Activated T-cell treated with anti-CD3 and anti-CD28 coated beads, Interleukin-2, amount 50 U/mL, for 48 hours (primary cell): ENCODE measurements around the gene CD83.
A peak's percentile ranks its signal among the peaks of the same experiment; 100 is the strongest.

Experiments
- DNase-seq, 2 experiments: peaks; one replicate each; pipeline ENCODE4 v3.0.0-alpha.2; 2020

CD83 gene

GRCh38 chr6:14092316-14092715 is 25.3 kb upstream of the CD83 start:
- no peak for DNase-seq

GRCh38 chr6:14092838-14093789 is 24.5 kb upstream of the CD83 start:
- DNase-seq: no peak

GRCh38 chr6:14094721-14095120 is 22.9 kb upstream of the CD83 start:
- DNase-seq: no peak

GRCh38 chr6:14095437-14095836 is 22.1 kb upstream of the CD83 start:
- DNase-seq: no peak

GRCh38 chr6:14100138-14100537 is 17.4 kb upstream of the CD83 start:
- DNase-seq: no peak

- no peak for DNase-seq
Observed at GRCh38 chr6:14100966-14101365, 16.6 kb upstream of the CD83 start.

- DNase-seq: no peak
Observed at GRCh38 chr6:14102383-14102782, 15.2 kb upstream of the CD83 start.

- no peak for DNase-seq
Observed at GRCh38 chr6:14105547-14105946, 12.0 kb upstream of the CD83 start.

- DNase-seq: no peak
Observed at GRCh38 chr6:14107000-14107399, 10.6 kb upstream of the CD83 start.

GRCh38 chr6:14107711-14108494 is 9.7 kb upstream of the CD83 start:
- no peak for DNase-seq

GRCh38 chr6:14108571-14109410 is 8.8 kb upstream of the CD83 start:
- peak; percentile 44 to 49 for DNase-seq

- no peak for DNase-seq
Observed at GRCh38 chr6:14109411-14109826, 8.2 kb upstream of the CD83 start.

- DNase-seq: no peak
Observed at GRCh38 chr6:14110001-14110818, 7.4 kb upstream of the CD83 start.

GRCh38 chr6:14113976-14114375 is 3.6 kb upstream of the CD83 start:
- DNase-seq: no peak

- DNase-seq: no peak
Observed at GRCh38 chr6:14118091-14118439, 493 bp downstream of the CD83 start.

GRCh38 chr6:14118446-14118845 is 874 bp downstream of the CD83 start:
- DNase-seq: peak in 1 of 2 experiments; percentile 32

GRCh38 chr6:14119784-14120183 is 2.2 kb downstream of the CD83 start:
- no peak for DNase-seq

- no peak for DNase-seq
Observed at GRCh38 chr6:14120546-14120945, 3.0 kb downstream of the CD83 start.

GRCh38 chr6:14121936-14122344 is 4.4 kb downstream of the CD83 start:
- DNase-seq: peak; percentile 48 to 52

GRCh38 chr6:14123386-14124111 is 6.0 kb downstream of the CD83 start:
- DNase-seq: no peak

GRCh38 chr6:14125346-14125745 is 7.8 kb downstream of the CD83 start:
- no peak for DNase-seq
